ENCODE data around the gene DMD. TPM values are rescaled to one million over a fixed set of nuclear protein-coding genes. Genes with fewer than 3 reads are reported as not detected.

Gene DMD
- total and polyA plus RNA-seq, 2 donors (not counting 1 experiment from before 2014, with no cell fraction given): 5.1 to 7.2 TPM

- Histone ChIP-seq H3K27ac (ENCODE audit: insufficient read depth, low read length) (no peak overlapping the region), H3K36me3 (ENCODE audit: control insufficient read depth, insufficient read depth, low read length) (no peaks in the 10 kb centered on the region), H3K4me1 (ENCODE audit: control insufficient read depth, extremely low read depth, insufficient read depth, low read length) (no peaks in the 10 kb centered on the region), H3K4me2 (ENCODE audit: extremely low read depth, insufficient read depth, low read length) (no peak overlapping the region), H3K79me2 (ENCODE audit: control insufficient read depth, insufficient read depth, low read length) (no peaks in the 10 kb centered on the region), H3K9ac (ENCODE audit: insufficient read depth, low read length) (no peak overlapping the region), H3K4me3 (replicated peaks in 1 of 4; ENCODE audit: control extremely low read depth in 1 of 4, insufficient read depth in 1 of 4, low read depth in 3 of 4, low read length in 4 of 4) (no peak overlapping the region), H3K9me3 (ENCODE audit: control insufficient read depth, insufficient read depth, low read depth, low read length) (no peaks in the 10 kb centered on the region), H4K20me1 (ENCODE audit: control insufficient read depth, extremely low read depth, insufficient read depth, low read length) (no peaks in the 10 kb centered on the region), H3K27me3 (ENCODE audit: control insufficient read depth, insufficient read depth, low read length) (no peaks in the 10 kb centered on the region), H2AFZ (ENCODE audit: low read length) (no peak overlapping the region)
- TF ChIP-seq EZH2 (IDR thresholded peaks at IDR 0.05; ENCODE audit: low read length, missing control alignments): no peak
- TF ChIP-seq CTCF (conservative IDR thresholded peaks at IDR 0.05 in 1 of 2, IDR thresholded peaks at IDR 0.05 in 1 of 2; ENCODE audit: low read depth in 1 of 2, low read length in 2 of 2): no peak
- no peak for DNase-seq (ENCODE audit: low read depth in 2 of 2)
Observed at GRCh38 chrX:31280580-31280979, 1930.8 kb downstream of the DMD start.

GRCh38 chrX:31279359-31279758 is 1932.0 kb downstream of the DMD start:
- Histone ChIP-seq H3K27me3 (ENCODE audit: control insufficient read depth, insufficient read depth, low read length) (no peaks in the 10 kb centered on the region), H3K4me3 (replicated peaks in 1 of 4; ENCODE audit: control extremely low read depth in 1 of 4, insufficient read depth in 1 of 4, low read depth in 3 of 4, low read length in 4 of 4) (no peak overlapping the region), H3K9ac (ENCODE audit: insufficient read depth, low read length) (no peak overlapping the region), H3K4me2 (ENCODE audit: extremely low read depth, insufficient read depth, low read length) (no peak overlapping the region), H3K9me3 (ENCODE audit: control insufficient read depth, insufficient read depth, low read depth, low read length) (no peaks in the 10 kb centered on the region), H2AFZ (ENCODE audit: low read length) (no peak overlapping the region), H3K36me3 (ENCODE audit: control insufficient read depth, insufficient read depth, low read length) (no peaks in the 10 kb centered on the region), H3K79me2 (ENCODE audit: control insufficient read depth, insufficient read depth, low read length) (no peaks in the 10 kb centered on the region), H4K20me1 (ENCODE audit: control insufficient read depth, extremely low read depth, insufficient read depth, low read length) (no peaks in the 10 kb centered on the region), H3K4me1 (ENCODE audit: control insufficient read depth, extremely low read depth, insufficient read depth, low read length) (no peaks in the 10 kb centered on the region), H3K27ac (ENCODE audit: insufficient read depth, low read length) (no peak overlapping the region)
- peak in 1 of 2 donors; percentile 12 for DNase-seq (ENCODE audit: low read depth in 2 of 2)
- no peak for TF ChIP-seq EZH2 (IDR thresholded peaks at IDR 0.05; ENCODE audit: low read length, missing control alignments)
- peak in 1 of 2 donors; percentile 25 for TF ChIP-seq CTCF (conservative IDR thresholded peaks at IDR 0.05 in 1 of 2, IDR thresholded peaks at IDR 0.05 in 1 of 2; ENCODE audit: low read depth in 1 of 2, low read length in 2 of 2)

GRCh38 chrX:31272472-31272775 is 1938.9 kb downstream of the DMD start:
- H3K4me2 ChIP-seq (ENCODE audit: extremely low read depth, insufficient read depth, low read length): no peak overlapping the region
- no peaks in the 10 kb centered on the region for H3K36me3 ChIP-seq (ENCODE audit: control insufficient read depth, insufficient read depth, low read length)
- no peak overlapping the region for H3K4me3 ChIP-seq (replicated peaks in 1 of 4; ENCODE audit: control extremely low read depth in 1 of 4, insufficient read depth in 1 of 4, low read depth in 3 of 4, low read length in 4 of 4)

More at GRCh38 chrX:31272472-31272775, 1938.9 kb downstream of the DMD start:
- H3K4me1 ChIP-seq (ENCODE audit: control insufficient read depth, extremely low read depth, insufficient read depth, low read length): no peaks in the 10 kb centered on the region
- H3K79me2 ChIP-seq (ENCODE audit: control insufficient read depth, insufficient read depth, low read length): no peaks in the 10 kb centered on the region
- DNase-seq (ENCODE audit: low read depth in 2 of 2): no peak
- H4K20me1 ChIP-seq (ENCODE audit: control insufficient read depth, extremely low read depth, insufficient read depth, low read length): no peaks in the 10 kb centered on the region
- no peaks in the 10 kb centered on the region for H3K9me3 ChIP-seq (ENCODE audit: control insufficient read depth, insufficient read depth, low read depth, low read length)
- no peak overlapping the region for H2AFZ ChIP-seq (ENCODE audit: low read length)
- TF ChIP-seq EZH2 (IDR thresholded peaks at IDR 0.05; ENCODE audit: low read length, missing control alignments) (no peak), CTCF (conservative IDR thresholded peaks at IDR 0.05 in 1 of 2, IDR thresholded peaks at IDR 0.05 in 1 of 2; ENCODE audit: low read depth in 1 of 2, low read length in 2 of 2) (no peak)
- no peak overlapping the region for H3K27ac ChIP-seq (ENCODE audit: insufficient read depth, low read length)
- no peak overlapping the region for H3K9ac ChIP-seq (ENCODE audit: insufficient read depth, low read length)
- no peaks in the 10 kb centered on the region for H3K27me3 ChIP-seq (ENCODE audit: control insufficient read depth, insufficient read depth, low read length)
